GM19238 (cell line): Measurements from ENCODE around the gene FAM107B.
"Not testable (repeated sequence)": the region's sequence is repeated elsewhere in the genome, so short reads cannot be mapped to it uniquely, and the experiment has no call there.

Experiments used
- DNase-seq: peaks from one replicate; pipeline ENCODE4 v3.0.0; 2011; ENCODE audit warnings: low spot score; ENCODE audit not compliant: insufficient read length

FAM107B gene

GRCh38 chr10:14737808-14738545 is 36.7 kb downstream of the FAM107B start:
- DNase-seq: no peak

GRCh38 chr10:14736600-14737081 is 38.1 kb downstream of the FAM107B start:
- no peak for DNase-seq

DNA sequence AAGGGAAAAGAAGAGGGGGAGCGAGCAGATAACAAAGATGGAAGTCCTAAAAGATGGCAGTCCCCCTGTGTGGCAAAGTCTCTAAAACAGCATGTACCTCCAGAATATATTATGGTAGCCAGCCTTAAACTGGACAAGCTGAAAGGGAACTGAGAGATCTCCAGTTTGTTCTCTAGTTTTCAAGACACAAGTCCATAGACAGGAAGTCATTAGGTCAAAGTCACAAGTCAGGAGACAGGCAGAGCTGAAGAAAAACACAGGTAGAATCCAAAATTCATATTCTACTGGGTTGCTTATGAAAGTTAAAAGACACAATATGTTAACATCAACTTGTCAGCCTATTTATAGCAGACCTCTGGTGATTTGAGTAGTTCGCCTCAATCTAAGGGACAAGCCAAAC is 38.7 kb downstream of the FAM107B start:
- no peak for DNase-seq

GRCh38 chr10:14731875-14732512 is 42.7 kb downstream of the FAM107B start:
- no peak for DNase-seq

GRCh38 chr10:14728346-14728745 is 46.4 kb downstream of the FAM107B start:
- no peak for DNase-seq

DNA sequence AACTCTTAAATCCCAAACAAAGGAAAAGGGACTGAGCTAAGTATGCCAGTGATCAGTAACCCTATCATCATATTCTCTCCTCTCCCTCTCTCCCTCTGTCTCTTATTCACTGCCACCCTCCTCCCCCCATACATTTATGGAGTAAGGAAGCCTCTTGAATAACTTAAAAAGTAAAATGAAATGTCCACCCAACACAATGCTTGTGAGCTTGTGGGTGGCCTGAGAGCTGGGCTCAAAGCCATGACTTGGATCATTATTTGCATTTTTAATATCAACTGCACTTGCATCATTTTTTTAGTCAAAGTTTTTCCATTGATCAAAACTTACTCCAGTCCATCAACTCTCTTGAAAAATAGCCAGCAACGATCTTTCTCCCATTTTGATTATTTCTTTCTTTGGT is 46.8 kb downstream of the FAM107B start:
- no peak for DNase-seq

DNA sequence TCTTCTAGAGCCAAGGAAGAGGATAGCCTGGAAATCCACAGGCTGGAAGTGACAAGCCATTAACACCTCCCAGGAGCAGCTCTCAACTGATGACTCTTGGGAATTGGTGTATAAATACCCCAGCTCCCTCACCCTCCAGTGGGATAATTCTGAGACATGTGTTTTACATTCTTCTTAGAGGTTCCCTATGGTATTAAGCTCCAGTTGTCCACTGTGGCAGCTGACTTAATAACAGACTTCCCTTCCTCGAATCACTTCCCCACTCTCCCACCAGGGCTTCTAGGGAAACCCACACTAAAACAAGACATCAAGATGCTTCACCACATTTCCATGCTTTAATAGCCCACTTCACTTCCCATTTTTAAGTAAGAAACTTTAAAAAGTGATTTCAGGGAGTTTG is 47.2 kb downstream of the FAM107B start:
- DNase-seq: no peak

DNA sequence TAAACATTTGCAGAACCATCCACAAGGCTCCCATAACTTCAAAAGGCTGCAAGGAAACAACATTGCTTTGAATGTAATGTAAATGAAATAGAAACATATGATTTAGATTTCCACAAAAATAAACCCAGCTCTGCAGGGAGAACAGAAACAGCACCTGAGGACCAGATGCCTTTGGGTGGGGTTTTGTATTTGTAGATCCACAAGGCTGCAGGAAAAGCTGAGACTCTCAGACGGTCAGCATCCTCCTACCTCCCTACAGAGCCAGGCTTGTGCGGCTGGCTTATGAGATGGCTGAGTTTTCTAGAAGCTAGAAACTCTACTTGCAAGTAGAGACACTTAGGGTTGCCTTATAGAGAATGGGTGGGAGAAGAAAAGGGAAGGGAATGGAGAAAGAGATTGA is 49.8 kb downstream of the FAM107B start:
- no peak for DNase-seq

DNA sequence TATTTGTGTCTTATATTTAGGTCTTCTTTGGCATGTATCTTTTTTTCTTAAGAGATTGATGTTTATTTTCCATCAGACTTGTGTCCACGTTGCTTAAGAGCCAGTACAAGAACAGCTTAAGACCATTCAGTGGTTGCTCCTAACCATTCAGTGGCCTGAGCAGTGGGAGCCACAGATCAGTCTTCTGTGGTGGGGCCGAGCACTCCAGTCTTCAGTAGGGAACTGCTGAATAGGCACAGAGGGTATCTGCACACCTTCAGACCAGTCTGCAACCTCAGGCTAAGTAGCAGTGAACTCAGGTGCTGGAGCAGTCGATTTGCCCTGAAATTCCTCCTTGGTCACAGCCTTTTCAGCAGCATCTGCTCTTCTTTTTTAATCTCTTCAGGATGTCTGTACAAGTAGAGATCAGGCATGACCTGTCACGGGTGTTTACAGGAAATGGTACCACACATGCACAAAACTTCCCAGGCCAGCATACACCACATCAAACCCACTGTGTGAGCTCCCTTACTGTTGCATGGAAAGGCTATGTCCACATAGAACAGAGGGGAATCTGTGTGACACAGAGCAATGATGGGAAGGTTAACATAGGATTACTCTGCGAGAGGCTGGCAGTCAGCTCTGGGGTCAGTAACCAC is 51.5 kb downstream of the FAM107B start:
- DNase-seq: no peak

GRCh38 chr10:14717552-14717951 is 57.1 kb downstream of the FAM107B start:
- no peak for DNase-seq

DNA sequence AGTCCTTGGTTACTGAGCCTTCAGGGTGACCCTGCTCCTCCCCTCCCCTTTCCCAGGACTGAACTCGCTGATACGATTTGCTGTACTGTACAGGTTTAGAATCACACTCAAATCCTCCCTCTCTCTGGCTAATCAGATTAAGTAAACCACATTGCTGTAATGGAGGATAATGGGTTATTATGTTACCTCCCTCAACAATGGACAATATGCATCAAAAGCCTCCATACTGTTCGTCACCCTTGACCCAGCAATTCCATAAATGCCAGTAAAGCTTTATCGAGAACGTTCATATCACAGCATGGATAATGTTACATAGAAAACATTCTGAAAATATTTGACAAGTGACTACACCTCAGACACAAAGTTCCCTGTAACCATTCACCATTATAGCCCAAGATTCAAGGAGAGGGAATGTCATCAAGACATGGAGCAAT is 61.7 kb downstream of the FAM107B start:
- no peak for DNase-seq

- not testable (repeated sequence) for DNase-seq
These were observed 65.4 kb downstream of the FAM107B start for GRCh38 chr10:14709344-14709743.

DNA sequence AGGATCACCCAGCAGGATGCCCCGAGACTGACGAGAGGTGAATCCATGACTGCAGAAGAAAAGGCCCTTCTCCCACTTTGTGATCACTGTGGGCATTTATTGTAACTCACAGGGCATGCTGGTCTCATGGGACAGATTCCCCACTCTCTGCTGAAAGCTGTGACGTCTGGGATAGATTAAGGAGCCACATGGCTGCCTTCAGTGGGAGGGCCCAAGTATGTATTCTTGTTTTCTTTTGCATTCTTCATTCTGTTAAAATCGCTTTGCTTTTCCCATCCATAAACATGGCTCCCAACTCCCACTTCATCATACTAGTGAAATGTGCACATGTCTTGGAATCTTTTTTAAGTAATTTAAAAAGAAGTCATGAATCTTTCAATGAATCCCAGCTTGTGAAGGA is 67.2 kb downstream of the FAM107B start:
- DNase-seq: no peak

DNA sequence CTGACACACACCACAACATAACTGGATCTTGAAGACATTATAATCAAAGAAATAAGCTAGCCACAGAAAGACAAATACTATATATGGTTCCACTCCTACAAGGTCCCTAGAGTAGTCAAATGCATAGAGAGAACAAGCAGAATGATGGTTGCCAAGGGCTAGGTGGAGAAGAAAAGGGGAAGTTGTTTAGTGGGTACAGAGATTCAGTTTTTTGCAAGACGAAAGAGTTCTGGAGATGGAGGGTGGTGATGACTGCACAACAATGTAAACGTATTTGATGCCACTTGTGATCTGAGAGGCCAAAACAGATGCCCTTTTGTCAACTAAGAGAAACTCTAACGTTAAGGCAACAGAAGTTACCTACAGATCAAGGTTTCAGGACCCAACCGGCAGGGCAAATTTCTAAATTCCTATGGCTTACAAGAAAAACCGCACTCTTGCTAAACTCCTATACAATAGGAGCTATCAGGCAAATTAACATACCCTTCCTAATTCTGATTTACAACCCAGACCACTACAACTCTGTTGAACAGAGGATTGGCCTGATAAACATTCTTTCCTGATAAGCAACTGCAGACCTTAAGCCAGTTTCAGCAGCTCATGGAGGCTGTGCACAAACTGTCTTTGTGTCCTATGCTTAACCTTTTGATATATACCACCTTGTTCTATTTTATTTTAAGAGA is 69.0 kb downstream of the FAM107B start:
- DNase-seq: no peak

- DNase-seq: no peak
These were observed 71.1 kb downstream of the FAM107B start for GRCh38 chr10:14703631-14704001.

- DNase-seq: no peak
These were observed 73.2 kb downstream of the FAM107B start for GRCh38 chr10:14701466-14701865.

DNA sequence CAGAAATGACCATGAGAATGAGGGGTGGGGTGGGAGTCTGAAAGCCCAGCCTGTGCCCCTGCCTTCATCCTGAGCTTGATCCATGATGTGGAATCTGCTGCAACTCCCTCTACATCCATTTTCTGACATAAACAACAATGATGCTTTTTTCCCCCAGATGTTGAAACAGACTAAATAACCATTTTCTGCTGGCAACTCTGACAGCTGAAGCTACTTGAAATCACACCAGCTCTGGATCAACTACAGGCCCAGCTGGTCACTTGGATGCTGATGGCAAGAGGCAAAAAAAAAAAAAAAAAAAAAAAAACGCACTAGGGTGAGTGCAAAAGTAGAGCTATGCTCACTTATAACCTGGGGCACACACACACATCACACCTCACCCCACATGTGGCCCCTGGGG is 74.2 kb downstream of the FAM107B start:
- DNase-seq: no peak

DNA sequence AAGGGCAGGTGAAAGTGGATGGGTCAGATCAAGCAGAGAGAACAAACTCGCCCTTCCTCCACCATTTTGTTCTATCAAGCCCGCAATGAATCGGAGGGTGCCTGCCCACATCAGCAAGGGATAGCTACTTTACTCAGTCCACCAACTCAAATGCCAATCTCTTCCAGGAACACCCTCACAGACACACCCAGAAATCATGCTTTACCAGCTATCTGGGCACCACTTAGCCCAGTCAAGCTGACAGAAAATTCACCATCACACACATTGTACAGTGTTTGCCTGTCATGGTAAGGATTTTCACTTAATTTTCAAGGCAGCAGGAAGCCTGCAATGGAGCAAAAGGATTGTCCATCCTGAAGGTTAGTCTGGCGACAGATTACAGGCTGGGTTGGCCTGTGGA is 75.2 kb downstream of the FAM107B start:
- no peak for DNase-seq

- no peak for DNase-seq
These were observed 75.9 kb downstream of the FAM107B start for GRCh38 chr10:14698829-14699170.

GRCh38 chr10:14698111-14698828 is 76.4 kb downstream of the FAM107B start:
- no peak for DNase-seq

- DNase-seq: no peak
These were observed 77.4 kb downstream of the FAM107B start for GRCh38 chr10:14697281-14697680.
